Epidermal melanocyte (primary cell): ENCODE data around the gene KRT7.
A peak's percentile ranks its signal among the peaks of the same experiment; 100 is the strongest.
"Not testable (repeated sequence)": the region's sequence is repeated elsewhere in the genome, so short reads cannot be mapped to it uniquely, and the experiment has no call there.

Source experiments
- DNase-seq: peaks from one replicate; pipeline ENCODE4 v3.0.0; 2011; ENCODE audit warnings: low spot score; ENCODE audit not compliant: insufficient read length

Gene KRT7

DNA sequence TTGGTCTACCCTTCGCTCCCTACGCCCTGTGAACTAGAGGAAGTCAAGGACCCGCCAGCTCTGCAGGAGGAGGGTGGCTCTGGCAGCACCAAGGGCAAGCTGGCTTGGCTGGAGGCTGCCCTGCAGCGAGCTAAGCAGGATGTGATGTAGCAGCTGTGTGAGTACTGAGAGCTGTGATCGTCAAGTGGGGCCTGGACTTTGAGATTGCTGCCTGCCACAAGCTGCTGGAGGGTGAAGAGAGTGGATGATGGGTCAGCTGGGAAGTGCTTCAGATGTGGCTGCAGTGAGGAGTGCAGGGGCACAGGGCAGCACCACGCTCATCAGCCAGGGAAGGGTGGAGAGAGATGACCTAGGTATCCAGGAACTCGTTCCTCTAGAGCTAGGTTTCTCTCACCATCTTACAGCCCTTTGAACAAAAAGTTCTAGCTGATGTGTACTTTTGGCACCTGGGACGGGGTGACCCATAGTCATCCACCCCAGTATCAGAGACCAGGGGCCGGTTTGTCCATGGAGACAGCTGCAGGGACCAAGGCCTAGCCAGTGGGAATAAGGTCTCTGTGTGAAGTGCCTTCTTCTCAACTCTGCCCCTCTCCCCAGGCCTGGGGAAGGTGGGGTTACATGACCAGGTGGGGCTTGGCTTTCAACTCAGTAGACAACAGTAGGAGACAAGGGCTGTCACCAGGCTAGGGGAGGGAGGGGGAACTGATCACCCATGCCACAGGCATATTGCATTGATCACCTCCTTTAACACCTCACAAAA is 44.6 kb downstream of the KRT7 start:
- DNase-seq = no peak

- DNase-seq = peak; percentile 74
These were observed 45.8 kb downstream of the KRT7 start for GRCh38 chr12:52278575-52279421.

DNA sequence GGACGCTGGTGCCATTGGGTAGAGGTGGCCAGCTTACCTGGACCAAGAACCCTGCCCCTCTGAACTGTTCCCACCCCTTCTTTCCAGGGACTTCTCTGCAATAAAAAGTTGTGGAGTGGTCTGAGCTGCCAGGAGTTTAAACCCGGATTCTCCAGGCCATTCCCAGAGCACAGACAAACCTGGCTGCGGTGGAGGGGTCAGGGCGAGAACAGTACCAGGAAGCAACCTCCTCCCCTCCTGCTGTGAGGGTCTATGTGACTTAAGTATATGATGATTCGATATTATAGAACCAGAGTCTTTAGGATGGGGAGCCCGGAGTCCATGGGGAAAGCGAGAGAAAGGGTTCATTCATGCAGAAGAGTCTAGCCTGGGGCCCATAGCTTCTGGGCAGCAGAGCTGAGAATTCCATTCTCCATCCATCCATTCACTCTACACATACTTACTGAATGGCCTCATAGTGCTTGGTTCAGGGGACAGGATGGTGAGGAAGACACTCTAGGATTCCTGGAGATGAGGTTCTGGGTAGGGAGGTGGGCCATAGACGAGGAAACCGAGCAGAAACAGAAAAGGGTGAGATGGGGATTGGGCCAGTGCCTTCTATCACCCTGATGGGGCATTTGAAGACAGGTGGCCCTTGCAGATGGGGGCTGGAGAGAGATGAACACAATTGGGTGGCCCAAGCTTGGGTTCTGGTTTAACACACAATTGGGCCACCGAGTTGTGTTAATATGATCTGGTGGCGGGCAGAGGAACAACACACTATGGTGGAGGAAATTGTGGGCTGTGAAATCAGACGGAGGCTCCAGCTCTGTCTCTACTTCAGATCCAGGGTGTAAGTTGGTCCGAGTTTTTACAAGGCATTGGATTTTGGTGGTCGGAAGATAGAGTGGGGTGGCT is 46.6 kb downstream of the KRT7 start:
- no peak for DNase-seq

DNA sequence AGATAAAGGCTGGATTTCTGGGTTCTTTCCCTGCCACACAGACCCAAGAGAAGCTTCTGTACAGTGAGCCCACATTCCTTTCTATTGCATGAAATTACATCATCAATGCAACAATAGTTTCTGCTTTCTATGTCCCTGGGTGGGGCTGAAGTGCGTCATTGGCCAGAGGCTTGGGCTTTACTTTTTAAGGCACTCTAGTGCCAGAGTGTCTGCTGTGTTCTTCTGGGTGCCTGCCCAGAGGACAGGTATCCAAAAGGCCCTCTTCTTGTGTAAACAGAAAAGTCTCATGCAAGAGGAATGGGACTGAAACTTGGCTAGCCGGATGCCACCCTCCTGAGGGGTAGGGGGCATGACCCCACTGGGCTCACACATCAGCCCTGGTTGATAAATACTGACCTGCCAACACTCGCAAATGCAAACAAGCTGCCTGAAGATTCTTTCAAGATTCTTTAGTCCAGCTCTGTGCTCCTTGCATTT is 47.3 kb downstream of the KRT7 start:
- DNase-seq = no peak

GRCh38 chr12:52280796-52281560 is 47.9 kb downstream of the KRT7 start:
- DNase-seq = peak; percentile 64

- no peak for DNase-seq
These were observed 51.6 kb downstream of the KRT7 start for GRCh38 chr12:52284562-52285171.

- no peak for DNase-seq
These were observed 52.2 kb downstream of the KRT7 start for GRCh38 chr12:52285172-52285745.

DNA sequence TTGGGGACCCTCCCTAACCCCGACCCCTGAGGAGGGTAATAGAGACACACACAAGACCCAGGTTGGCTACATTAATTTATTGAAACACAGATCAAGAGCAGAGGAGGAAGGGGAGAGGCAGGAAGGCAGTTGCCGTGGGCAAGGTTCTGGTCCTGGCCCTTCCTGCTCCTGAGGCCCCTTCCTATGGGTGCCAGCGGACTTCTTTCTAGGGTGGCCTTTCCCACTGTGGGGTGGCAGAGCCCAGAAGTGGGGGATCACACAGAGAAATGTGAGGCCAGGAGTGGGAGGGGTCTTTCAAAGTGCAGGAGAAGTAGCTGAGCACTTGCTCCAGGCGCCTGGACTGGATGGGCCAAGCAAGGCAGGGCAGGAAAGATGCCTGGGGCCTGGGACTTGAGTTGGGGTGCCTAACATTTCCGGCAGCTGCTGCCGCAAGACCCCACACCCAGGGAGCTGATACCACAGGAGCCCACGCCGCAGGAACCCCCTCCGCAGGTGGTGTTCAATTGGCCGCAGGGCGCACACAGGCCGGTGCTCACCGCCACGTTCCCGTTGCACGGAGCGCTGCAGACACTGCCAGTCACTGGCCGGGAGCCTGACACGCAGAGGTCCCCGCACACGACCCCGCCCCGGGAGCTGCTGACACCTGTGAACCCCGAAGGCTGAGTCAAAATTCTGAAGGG is 52.9 kb downstream of the KRT7 start:
- DNase-seq = no peak

- DNase-seq = not testable (repeated sequence)
These were observed 54.1 kb downstream of the KRT7 start for GRCh38 chr12:52286857-52287785.

DNA sequence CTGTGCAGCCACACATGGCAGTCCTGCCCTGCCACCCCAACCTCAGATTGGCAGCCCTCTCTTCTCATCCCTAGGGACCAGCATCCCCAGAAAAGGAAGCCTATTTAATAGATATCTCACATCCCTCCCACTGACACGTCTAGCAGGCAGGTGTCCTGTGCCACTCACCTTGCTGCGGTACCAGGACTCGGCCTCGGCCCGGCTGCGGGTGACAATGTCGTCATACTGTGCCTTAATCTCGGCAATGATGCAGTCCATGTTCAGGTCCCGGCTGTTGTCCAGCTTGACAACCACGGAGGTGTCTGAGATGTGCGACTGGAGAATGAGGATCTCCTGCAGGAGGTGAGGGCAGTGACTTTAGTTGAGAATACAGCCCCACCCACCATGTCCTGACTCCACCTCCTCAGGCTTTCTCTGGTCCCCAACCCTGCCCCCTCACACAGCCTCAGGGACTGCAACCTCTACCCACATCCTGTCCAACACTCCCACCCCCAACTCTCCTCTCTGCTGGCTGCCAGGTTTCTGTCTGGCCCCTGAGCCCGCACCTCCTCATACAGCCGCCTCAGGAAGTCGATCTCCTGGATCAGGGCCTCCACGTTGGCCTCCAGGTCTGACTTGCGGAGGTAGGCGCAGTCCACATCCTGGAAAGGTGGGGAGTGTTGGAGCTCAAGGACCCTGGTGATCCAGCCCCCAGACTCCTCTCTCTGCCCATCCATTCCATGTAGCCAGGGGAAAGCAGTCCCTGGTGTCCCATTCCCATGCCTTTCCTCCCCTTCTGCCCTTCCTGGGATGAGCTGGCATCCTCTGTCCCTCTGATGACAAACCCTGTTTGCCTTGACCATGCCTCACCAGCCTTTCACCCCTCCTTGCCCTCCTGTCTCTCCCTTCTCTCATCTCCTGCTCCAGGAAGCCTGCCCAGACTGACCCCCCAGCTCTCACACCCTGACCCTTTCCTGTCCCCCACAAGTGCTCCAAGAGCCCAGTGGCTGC is 55.1 kb downstream of the KRT7 start:
- DNase-seq = not testable (repeated sequence)

DNA sequence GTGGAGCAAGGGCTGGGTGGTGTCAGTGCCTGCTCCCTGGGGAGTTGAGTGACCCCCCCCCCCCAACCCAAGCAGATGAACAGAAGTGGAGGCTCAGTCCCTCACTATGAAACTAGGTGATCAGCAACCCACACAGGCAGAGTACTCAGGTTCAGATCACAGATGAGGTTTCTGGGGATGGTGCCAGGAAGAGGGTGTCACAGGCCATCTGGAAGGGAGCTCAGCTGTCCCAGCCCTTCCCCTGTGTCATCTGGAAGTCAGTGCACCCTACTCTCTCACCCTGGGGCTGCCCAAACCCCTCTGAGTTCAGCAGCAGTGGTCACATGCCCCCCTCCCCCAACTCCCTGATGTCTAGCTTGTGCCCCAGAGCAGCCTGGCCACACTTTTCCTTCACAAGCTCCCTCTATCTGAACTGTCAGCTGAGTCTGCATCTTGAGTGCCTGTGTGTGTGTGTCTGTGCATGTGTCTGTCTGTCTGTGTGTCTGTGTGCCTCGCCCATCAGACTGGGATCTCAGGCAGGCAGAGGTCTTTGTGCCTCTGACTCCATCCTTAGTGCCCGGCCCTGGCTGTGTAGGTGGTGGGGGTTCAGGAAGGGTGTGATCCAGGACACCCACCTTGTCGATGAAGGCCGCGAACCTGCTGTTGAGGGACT is 57.6 kb downstream of the KRT7 start:
- not testable (repeated sequence) for DNase-seq

DNA sequence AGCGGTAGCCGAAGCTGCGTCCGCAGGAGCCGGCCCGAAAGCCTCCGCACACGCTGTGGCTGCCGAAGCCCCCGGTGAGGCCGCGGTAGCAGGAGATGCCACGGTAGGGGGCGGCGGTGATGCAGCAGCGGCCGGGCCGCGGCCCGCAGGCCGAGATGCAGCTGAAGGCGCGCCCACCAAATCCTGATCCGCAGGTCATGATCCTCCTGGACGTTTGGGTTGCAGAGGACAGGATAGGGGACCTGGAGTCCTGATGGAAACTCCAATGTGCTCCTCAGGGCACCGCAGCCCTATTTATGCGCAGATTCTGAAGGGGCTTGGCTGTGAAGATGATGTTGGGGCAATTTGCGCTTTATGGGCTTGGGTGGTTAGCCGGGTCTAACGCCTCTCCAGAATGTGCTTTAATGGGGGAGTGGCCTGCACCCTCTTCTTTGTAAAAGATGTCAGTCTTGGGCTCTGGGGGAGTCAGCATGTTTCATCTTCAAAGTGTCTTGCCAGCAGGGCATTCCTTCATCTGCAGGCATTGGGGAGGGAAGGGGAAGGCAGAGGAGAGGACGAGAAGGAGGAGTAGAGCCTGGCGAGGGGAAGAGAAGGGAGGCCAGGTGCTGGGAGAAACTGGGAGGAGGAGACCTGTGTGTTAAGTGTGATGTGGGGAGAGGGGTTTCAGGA is 58.4 kb downstream of the KRT7 start, which contains the start of gene KRT81:
TSS of gene KRT81 (minus strand) at position 268 of the 669 bp plus-strand sequence. CDS start at position 199, 69 bp downstream.
- no peak for DNase-seq

- no peak for DNase-seq
These were observed 60.9 kb downstream of the KRT7 start for GRCh38 chr12:52293926-52294325.

DNA sequence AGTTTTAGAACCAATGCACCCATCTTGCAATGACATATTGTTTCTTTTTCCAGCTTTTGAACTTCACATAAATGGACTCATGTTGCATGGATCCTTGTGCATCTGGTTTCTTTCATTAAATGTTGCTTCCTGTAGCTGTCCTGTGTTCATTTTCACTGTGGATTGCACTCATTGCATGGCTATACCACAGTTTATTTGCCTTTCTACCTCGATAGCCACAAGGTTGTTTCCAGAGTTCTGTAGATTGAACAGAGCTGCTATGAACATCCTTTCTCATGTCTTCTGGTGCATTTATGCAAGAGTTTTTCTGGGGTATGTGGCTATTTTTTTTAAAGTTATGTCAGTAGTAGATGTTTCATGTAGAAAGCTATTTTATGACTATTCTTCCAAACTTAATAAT is 61.8 kb downstream of the KRT7 start:
- no peak for DNase-seq

- DNase-seq = no peak
These were observed 62.6 kb downstream of the KRT7 start for GRCh38 chr12:52295663-52296062.
